Measurements from ENCODE around the gene PLEKHH3.
A peak's percentile ranks its signal among the peaks of the same experiment; 100 is the strongest.
"Not testable (repeated sequence)": the region's sequence is repeated elsewhere in the genome, so short reads cannot be mapped to it uniquely, and the experiment has no call there.

Gene PLEKHH3

DNA sequence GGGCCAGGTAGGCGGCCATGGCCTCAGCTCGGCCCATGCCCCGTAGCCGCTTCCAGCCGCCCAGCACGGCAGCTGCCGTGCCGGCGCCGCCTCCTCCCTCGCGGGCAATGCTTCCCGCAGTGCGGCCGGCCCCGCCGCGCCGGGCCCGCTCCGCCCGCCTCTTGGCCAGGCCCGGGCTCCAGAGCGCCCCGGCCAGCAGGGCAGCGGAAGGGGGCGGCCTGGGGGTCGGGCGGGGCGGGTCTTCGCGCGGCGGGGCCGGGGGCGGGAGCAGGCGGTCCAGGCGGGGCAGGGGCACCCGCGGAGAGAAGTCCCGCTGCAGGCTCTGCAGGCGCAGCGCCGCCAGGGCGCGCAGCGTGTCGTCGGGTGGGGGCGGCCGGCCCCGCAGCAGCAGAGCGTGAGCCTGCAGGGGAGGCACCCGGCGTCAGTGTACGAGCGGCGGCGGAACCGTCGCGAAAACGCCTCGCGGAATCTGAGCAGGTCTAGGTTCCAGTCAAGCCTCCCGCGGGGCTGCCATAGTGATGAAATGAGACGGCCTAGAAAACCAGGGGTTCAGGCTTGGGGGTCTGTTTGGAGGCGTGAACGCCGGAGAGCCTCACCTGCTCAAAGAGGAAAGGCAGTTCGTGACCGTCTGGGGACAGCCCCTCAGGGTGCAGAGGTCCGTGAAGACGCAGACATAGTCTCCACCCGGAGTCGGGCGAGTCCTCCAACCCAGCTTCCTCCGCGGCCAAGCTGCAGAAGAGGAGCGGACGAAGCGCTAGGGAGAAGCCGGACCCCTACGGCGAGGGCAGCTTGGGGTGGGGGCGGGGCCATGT, 6.6 kb downstream of the PLEKHH3 start:
- DNase-seq, result peak; percentile 58

DNA sequence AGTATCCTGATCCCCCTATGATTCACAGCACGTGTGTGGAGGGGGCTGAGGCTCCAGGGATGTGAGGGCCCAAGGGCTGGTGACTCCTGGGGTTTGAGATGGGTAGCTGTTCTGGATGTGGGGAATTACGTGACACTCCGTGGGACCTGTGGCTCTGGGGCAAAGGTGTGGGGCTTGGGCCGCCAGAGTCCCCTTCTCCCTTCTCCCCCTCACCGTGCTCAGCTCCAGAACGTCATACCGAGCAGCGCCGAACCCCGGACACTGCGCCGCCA, 7.2 kb downstream of the PLEKHH3 start:
- no peak for DNase-seq

DNA sequence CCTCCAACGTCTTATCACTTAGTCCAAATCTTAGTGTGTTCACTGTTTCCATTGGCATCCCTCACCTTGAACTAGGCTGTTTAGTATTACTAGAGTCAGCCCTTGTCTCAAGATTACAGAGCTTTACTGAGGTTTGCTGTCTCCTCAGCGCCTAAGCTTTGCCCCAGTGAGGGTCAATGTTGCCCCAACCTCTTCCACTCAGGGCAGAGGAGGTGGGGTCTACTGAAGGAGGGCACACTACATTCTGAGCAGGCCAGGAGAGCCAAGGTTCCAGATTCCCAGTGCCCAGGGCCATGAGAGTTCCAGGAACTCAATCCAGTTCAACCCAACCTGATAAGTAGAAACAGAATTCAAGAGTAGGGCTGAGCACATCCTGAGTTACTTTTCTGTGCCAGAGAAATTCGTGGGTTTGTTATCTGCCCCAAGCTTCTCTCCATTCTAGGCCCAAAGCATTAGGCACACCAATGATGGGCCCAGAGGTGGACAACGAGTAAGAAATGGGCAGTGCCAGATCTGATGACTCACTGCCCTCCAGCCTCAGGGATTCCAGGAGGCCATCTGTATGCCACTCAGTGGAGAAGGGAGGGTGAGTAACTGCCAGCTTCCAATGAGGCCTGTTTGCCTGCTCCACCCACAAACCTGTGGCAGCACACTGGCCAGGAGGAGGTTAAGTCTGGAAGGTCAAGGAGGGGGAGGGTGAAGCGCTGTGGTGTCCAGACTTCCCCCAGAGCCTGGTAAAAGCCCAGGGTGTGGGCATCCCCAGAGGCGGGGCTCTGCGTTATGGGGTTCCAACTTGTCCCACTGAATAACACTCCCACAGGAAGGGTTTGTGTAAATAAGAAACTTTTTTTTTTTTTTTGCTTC, 9.5 kb downstream of the PLEKHH3 start:
- DNase-seq, result no peak

DNA sequence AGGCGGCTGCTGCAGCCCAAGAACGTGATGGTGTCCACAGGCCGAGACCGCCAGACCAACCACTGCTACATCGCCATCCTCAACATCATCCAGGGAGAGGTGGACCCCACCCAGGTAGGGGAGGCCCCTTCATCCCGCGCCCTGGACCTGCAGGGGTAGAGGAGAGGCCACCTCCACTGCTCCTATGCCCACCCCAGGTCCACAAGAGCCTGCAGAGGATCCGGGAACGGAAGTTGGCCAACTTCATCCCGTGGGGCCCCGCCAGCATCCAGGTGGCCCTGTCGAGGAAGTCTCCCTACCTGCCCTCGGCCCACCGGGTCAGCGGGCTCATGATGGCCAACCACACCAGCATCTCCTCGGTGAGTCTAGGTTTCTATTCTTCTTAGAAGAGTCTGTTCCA, 10.7 kb downstream of the PLEKHH3 start:
- not testable (repeated sequence) for DNase-seq

DNA sequence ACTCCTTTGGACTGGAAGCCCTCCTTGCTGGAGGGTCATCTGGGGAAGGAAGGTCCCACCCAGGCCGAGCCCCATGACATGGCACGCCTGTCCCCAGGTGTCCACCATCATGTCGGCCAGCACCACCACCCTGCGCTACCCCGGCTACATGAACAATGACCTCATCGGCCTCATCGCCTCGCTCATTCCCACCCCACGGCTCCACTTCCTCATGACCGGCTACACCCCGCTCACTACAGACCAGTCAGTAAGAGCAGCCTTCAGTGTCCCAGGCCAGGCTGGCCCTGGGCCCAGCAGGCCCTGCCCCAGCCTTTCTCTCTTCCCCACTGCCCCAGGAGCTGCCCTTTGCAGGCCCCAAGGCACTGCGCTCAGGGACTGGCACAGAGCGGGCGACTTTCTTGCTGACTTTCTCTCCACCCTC, 11.2 kb downstream of the PLEKHH3 start:
- DNase-seq, result no peak

DNA sequence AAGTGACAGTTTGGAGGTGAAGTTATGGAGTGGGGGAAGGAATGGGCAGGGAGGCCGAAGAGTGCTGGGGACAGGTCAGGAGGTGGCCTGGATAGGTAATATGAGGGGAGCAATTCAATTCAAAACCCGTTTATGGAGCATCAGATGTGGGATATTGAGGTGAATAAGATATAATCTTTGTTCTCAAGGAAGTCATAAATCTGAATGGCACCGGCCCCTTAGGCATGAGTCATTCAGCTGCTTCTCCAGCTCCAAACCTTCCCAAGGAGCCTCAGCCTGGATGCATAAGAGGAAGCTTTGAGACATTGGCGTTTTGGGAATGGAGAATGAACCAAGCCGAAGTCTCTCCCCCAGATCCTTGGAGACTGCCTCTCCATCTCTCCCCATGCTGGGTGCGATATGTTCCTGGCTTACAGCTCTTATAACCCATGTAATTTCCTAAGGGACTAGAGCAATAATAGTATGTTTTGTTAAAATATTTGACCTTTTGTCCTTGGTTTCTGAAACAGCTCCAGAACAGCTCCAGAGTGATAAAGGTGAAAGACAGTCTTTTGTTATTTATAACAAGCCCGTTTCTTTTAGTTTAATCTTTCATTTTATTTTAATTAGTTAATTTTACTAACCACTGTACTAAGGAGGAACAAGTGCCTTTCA, 16.0 kb downstream of the PLEKHH3 start:
- DNase-seq, result no peak

DNA sequence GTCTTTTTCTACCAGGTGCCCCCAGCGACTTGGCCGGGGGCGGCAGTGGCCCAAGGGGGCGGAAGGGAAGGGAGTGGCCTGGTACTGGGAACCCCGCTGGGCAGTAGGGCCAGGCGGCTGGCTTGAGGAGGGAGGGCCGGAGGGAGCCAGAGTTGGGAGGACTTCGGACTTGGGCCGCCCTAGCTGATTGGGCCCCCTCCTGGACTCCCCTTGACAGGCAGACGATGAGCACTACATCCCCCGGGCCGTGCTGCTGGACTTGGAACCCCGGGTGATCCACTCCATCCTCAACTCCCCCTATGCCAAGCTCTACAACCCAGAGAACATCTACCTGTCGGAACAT, 16.9 kb downstream of the PLEKHH3 start:
- DNase-seq, result not testable (repeated sequence)

DNA sequence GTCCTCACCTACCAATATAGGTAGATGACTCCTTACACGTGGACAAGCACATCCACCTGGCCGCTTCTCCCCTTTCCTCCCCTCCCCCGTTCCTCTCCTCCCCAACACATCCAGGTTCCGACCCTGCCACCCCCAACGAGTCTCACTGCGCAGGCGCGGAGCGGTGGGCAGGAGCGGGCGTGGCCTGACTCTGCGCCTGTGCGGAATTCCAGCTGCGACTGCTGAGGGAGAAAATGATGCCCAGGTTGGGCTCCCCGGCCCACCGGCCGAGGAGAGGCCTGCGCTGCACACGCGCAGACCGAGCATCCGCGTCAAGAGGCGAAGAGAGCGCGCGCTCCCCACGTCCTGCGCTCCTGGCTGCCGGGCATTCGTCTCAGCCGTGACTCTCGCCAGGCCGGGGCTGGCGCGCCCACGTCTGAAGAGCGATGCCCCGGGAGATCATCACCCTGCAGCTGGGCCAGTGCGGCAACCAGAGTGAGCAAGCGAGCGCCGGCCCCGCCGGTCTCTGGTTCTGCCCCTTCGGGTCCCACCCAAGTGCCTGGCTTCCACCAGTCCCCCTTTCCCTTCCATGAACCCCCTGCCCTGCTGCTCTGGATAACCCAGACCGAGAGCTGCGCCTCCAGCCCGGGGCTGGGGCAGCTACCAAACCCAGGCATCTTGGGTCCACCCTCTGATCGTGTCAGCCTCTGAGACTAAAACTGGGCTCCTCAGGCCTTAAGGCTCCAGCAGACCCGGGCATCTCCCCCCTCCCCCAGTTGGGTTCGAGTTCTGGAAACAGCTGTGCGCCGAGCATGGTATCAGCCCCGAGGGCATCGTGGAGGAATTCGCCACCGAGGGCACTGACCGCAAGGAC, 17.5 kb downstream of the PLEKHH3 start, which contains the start of gene TUBG2:
TSS of gene TUBG2 (plus strand) at position 206 of the 853 bp plus-strand sequence. CDS start at position 426, 220 bp downstream.
- peak; percentile 82 for DNase-seq

DNA sequence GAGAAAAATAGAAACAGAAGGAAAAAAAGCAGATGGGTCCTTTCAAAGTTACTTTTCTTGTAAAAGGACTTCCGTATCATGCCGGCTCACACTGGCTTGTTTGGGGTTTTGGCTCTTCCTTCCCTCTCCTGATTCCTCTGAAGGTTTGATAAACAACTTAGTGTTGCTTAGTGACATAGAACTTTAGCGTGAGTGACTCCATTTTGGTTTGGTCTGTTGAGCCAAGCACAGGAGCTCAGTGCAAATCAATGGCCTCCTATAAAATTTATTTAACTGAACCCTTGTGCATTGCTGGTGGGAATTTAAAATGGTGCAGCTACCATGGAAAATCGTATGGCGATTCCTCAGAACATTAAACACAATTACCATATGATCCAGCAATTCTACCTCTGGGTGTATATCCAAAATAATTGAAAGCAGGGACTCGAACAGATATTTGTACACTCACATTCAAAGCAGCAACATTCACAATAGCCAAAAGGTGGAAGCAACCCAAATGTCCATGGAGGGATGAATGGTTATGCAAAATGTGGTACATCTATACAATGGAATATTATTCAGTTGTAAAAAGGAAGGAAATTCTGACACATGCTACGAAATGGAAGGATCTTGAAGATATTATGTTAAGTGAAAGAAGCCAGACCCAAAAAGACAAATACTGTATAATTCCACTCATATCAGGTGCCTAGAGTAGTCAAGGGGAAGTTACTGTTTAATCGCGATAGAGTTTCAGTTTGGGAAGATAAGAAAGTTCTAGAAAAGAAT, 18.8 kb downstream of the PLEKHH3 start:
- DNase-seq, result no peak

DNA sequence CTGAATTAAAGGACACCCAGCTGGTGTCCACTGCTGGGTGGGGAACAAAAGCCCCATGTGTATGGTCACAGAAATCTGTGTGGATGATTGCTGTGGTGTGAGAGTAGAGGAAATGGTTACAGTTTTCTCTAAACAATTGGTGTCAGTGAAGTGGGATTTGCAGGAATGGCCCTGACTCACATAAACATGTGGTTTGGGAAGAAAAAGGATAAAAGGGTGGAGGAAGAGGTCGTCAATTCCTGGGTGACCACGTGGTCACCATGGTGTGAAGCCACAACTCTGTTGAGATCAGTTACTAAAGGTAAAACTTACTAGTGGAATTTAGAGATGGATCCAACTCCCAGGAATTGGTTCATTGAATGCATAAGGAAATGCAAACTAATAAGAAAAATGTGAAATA, 21.3 kb downstream of the PLEKHH3 start:
- DNase-seq, result no peak

DNA sequence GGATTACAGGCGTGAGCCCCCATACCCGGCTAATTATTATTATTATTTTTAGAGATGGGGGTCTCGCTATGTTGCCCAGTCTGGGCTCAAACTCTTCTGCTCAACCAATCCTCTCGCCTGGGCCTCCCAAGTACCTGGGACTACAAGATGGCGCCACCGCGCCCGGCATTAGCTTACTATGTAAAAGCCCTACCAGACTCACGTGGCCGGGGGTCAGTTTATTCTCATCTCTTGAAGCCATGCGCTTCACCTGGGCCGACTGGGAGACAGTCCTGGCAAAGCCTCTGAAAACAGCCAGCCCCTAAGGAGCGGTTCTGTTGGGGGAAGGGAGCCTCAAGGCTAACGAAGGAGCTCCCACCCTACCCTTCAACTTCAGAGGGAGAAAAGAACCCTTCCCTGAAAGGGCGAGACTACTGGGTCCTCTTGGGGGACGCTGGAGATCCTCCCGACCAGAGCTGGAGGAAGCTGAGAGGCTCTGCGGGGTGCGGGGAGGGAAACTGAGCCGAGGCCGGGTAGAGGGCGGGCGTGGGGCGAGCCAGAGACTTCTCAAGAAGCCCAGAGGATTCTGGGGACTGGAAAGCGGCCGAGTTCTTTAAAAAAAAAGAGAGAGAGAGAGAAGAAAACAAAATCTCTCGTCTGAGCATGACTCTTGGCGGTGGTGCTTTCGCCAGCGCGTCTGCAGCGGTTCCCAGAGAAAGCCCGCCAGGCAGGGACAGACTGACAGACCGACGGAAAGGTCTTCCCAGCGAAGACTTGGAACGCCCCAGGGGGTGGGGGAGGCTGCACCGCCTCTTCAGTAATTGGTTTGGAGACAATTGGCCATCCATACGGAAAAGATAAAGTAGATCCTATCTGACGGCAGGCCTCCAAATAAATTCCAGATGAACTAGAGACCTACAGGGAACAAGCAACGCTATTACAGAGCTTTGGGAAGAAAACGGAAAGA, 23.3 kb downstream of the PLEKHH3 start:
- no peak for DNase-seq

DNA sequence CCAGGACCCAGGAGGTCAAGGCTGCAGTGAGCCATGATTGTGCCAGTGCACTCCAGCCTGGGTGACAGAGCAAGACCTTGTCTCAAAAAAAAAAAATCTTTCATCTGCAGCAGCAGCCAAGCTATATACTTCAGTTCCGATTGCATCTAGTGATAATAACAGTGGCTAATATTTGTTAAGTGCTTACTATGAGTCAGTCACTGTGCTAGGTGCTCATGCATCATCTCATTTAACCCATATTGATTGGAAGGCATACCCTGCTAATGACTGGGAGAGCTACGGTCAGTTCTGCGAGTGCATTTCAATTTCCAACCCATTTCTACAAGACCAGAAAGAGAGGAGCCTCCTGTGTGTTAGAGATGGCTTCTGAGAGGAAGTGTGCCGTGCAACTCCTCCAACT, 25.4 kb downstream of the PLEKHH3 start:
- no peak for DNase-seq

DNA sequence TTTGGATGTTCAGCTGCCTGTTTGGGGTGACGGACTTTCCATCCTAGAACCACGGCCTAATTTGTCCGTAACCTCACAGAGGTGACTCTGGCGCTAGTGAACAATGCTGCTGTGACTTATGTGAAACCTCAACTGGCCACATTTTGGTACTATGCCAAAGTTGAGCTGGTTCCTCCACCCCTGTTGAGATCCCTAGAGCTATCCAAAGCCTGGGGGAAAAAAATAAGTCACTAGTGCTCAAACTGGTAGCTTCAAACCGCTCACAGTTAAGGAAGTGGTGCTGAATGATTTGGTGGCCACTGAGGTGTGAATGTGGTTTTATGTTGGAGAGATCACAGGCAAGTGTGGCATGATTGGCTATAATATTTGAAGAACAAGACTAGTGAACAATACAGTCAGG, 29.0 kb downstream of the PLEKHH3 start:
- DNase-seq, result no peak

DNA sequence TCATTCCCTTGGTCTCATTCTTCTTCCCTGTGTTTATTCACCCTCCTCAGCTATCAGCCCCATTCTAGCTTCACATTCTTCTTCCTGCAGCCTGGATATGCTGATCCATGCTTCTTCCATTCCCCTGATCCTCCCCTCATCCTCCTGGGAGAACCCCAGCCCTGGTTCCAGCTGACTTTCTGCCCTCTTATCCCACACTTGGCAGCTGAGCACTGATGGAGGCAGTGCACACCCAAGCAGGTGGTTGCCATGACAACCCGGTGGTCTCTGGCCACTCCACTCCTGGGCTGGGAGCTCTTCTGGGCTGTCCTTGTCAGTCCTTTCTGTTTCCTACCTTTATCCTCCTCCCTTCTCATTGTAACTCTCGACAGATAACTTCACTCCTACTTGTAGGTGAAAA, 34.5 kb downstream of the PLEKHH3 start:
- no peak for DNase-seq

DNA sequence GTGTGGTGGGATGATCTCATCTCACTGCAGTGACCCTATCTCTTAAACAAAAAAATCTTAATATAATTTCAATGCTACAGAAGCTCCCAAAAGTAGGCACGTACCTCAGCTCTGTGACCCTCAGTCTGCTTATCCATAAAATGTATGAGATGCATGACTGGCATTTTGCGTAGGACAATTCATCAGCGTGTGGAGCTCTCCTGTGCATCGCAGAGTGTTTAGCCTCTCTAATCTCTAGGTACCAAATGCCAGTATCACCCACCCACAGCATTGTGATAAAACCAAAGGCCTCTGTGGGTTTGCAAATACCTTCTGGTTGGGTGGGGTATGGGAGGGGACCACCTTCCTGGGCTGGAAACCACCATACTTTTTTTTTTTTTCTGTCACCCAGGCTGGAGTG, 36.7 kb downstream of the PLEKHH3 start:
- DNase-seq, result no peak

DNA sequence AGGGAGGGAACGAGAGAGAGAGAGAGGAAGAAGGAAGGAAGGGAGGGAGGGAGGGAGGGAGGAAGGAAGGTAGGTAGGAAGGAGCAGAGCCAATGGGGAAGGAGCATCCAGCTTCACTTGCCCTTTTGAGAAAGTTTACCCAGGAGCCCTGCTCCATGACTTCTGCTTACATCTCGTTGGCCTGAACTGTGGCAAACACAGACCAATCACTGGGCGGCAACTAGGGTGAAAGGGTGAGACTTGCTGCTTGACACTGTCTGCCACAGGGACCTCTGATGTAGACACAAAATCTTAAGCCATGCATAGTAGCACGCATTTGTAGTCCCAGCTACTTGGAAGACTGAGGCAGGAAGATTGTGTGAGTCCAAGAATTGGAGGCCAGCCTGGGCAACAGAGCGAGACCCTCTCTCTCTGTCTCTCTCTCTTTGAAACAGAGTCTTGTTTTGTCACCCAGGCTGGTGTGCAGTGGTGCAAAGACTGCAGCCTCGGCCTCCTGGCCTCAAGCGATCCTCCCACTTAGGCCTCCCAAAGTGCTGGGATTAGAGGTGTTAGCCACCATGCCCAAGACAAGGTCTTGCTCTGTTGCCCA, 37.2 kb downstream of the PLEKHH3 start:
- DNase-seq, result no peak

DNA sequence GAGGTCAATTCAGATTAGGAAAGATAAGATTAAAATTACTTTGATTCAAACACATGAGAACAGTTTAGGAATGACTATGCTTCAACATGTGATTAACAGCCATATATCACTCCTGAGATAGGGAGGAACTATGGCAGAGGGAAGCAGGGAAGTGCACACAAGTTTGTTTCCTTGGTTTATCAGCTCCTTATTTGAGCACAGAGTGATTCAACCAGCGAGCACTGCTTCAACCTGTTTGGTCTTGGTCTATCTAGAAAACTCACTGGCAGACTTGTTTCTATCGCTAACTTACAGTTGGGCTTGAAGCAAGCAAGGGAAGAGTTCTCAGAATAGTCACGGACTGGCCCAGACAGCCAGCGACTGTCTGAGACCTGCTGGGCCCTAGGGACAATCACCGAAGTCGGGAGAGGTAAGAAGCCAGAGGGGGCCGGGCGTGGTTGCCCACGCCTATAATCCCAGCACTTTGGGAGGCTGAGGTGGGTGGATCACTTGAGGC, 43.8 kb downstream of the PLEKHH3 start:
- DNase-seq, result no peak

DNA sequence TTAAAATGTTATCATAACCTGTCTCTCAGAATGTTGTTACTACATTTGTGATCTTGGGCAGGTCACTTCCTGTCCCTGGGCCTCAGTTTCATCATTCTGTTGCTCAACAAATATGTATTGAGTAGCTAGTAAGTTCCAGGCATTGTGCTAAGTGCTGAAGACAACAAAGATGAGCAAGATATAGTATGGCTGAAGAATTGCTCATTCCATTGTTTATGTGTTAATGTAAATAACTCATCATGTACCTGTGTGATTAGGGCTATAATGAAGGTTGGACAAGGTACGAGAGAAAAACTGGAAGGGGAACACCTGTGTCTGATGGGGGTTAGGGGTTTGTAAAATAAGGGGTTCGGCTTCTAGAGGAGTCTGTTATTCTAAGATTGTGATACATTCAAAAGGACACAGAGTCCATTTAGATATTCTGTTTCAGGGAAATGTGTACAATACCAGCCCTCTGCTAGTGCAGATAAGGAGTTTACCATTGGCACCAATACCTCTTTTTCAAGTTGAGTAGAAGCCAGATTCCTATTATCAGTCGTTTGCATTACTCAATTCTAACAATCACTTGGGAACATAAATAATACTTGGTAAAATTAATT, 47.3 kb downstream of the PLEKHH3 start:
- DNase-seq, result no peak

DNA sequence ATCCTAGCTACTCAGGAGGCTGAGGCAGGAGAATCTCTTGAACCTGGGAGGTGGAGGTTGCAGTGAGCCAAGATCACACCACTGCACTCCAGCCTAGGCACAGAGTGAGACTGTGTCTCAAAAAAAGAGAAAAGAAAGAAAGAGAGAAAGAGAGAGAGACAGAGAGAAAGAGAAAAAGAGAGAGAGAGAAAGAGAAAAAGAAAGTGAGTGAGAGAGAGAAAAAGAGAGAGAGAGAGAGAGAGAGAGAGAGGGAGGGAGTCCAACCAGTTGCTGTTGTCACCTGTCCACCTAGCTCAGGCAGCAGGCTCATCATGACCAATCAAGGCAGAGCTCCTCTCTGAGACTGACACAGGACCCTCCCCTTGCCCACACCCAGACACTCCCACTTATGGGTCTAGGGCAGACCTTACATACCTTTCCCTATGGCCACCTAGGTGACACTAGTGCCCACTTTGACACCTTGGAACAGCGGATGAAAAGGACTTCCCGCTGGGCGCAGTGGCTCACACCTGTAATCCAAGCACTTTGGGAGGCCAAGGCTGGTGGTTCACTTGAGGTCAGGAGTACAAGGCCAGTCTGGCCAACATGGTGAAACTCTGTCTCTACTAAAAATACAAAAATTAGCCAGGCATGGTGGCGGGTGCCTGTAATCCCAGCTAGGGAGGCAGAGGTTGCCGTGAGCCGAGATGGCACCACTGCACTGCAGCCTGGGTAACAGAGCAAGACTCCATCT, 49.6 kb downstream of the PLEKHH3 start:
- DNase-seq, result not testable (repeated sequence)
